Astrocyte (in vitro differentiated cells and primary cell): ENCODE measurements around the gene VIPR2. TPM values are rescaled to one million over a fixed set of nuclear protein-coding genes. Genes with fewer than 3 reads are reported as not detected.

Experiments
- DNase-seq: peaks from one replicate; pipeline ENCODE4 v3.0.0-alpha.2; 2010; ENCODE audit warnings: low read depth
- FAIRE-seq: peaks from 2 replicates; lab custom pipeline; 2011; peaks lifted over from hg19 to GRCh38; lab: Jason Lieb, UNC
- H2AFZ ChIP-seq: 2 replicates; pipeline ENCODE4 v1.6.0; 2012; ENCODE audit warnings: low read depth, low read length, inconsistent platforms
- H3K27ac ChIP-seq: 2 replicates; pipeline ENCODE4 v1.5.1; 2011; ENCODE audit warnings: low read depth, low read length, inconsistent platforms
- H3K27me3 ChIP-seq: 2 replicates; pipeline ENCODE4 v1.6.0; 2011; ENCODE audit warnings: low read length, inconsistent platforms; ENCODE audit not compliant: insufficient read depth
- H3K36me3 ChIP-seq: 2 replicates; pipeline ENCODE4 v1.5.1; 2011; ENCODE audit warnings: low read length, inconsistent platforms; ENCODE audit not compliant: insufficient read depth
- H3K4me1 ChIP-seq: 2 replicates; pipeline ENCODE4 v1.5.1; 2011; ENCODE audit warnings: low read length, inconsistent platforms; ENCODE audit not compliant: insufficient read depth
- H3K4me2 ChIP-seq: 2 replicates; pipeline ENCODE4 v1.6.0; 2012; ENCODE audit warnings: low read length, inconsistent platforms
- H3K4me3 ChIP-seq: 2 replicates; pipeline ENCODE4 v1.5.1; 2011; ENCODE audit warnings: low read depth, mild to moderate bottlenecking, low read length, inconsistent platforms; ENCODE audit not compliant: insufficient read depth
- H3K79me2 ChIP-seq: 2 replicates; pipeline ENCODE4 v1.6.0; 2012; ENCODE audit warnings: mild to moderate bottlenecking, low read length, inconsistent platforms; ENCODE audit not compliant: insufficient read depth
- H3K9ac ChIP-seq: 2 replicates; pipeline ENCODE4 v1.6.0; 2012; ENCODE audit warnings: mild to moderate bottlenecking, low read length, inconsistent platforms
- H3K9me3 ChIP-seq: 2 replicates; pipeline ENCODE4 v1.5.1; 2012; ENCODE audit warnings: low read depth, mild to moderate bottlenecking, low read length, inconsistent platforms; ENCODE audit not compliant: insufficient read depth
- H4K20me1 ChIP-seq: 2 replicates; pipeline ENCODE4 v1.6.0; 2012; ENCODE audit warnings: low read length, inconsistent platforms; ENCODE audit not compliant: insufficient read depth
- H3K27ac Mint-ChIP-seq: one replicate; pipeline ENCODE4 v1.8.0; 2021; ENCODE audit warnings: mild to moderate bottlenecking, mixed read lengths; ENCODE audit not compliant: unreplicated experiment
- H3K27me3 Mint-ChIP-seq: one replicate; pipeline ENCODE4 v1.8.0; 2021; ENCODE audit warnings: low read depth, mixed read lengths; ENCODE audit not compliant: unreplicated experiment
- H3K36me3 Mint-ChIP-seq: one replicate; pipeline ENCODE4 v1.8.0; 2021; ENCODE audit warnings: low read depth, mixed read lengths; ENCODE audit not compliant: unreplicated experiment
- H3K4me1 Mint-ChIP-seq: one replicate; pipeline ENCODE4 v1.8.0; 2021; ENCODE audit warnings: low read depth, mixed read lengths; ENCODE audit not compliant: unreplicated experiment
- H3K4me3 Mint-ChIP-seq: one replicate; pipeline ENCODE4 v1.8.0; 2021; ENCODE audit warnings: mild to moderate bottlenecking, moderate library complexity, mixed read lengths; ENCODE audit not compliant: unreplicated experiment
- H3K9me3 Mint-ChIP-seq: one replicate; pipeline ENCODE4 v1.8.0; 2021; ENCODE audit warnings: mild to moderate bottlenecking, mixed read lengths; ENCODE audit not compliant: unreplicated experiment
- CTCF ChIP-seq: IDR thresholded peaks from 2 replicates; pipeline ENCODE4 v1.5.1; 2011; ENCODE audit warnings: low read depth, mild to moderate bottlenecking, inconsistent platforms, low read length, moderate library complexity; ENCODE audit not compliant: insufficient read depth
- EZH2 ChIP-seq: IDR thresholded peaks from 2 replicates; pipeline ENCODE4 v1.6.1; 2012; ENCODE audit warnings: mild to moderate bottlenecking, low read length, inconsistent platforms; ENCODE audit not compliant: insufficient read depth
- total RNA-seq: library from RNA; stranded (reverse); gene quantifications from 2 replicates; pipeline ENCODE4 v1.2.1, GENCODE V29; 2021

Gene VIPR2
- total RNA-seq, 1 donor from 2014 or later, result 0.68 TPM

DNA sequence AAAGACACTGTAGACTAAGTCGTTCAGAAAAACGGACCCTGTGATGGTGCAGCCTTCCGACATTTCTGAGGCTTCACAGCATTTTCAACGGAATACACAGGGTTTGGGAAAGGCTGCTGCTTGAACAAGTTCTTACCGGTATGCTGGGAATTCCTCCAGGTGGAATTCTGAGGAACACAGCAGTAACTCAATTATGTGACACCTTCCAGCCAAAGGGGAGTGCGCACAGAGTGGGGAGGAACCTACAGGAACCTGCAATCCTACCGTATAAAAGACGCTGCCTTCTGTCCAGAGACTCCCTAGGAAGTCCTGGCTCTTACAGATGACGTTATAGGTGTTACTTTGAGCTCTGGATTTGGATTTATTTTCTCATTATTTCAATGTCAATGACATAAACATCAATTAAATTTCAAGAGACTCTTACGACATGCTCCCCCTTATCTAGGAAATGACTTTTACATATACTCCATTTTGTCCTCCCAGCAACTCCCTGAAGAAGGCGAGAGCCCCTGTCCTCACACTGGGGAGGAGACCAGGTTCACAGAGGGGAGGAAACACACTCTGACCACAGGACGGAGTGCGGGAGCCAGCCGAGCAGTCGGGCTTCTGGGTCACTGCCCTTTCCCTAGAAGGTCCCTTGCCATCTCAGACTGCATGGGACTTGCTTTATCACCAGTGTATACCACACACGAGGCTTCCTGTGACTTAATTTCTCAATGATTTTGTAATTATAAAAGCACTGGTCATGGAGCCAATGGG lies 27.9 kb downstream of the VIPR2 start:
- Histone ChIP-seq H3K4me2 (no peak overlapping the region), H3K27me3 (peaks cover 2% of the 10 kb centered on the region), H3K9ac (no peak overlapping the region), H2AFZ (no peak overlapping the region), H3K4me3 (no peak overlapping the region), H3K27ac (no peak overlapping the region), H3K79me2 (no peaks in the 10 kb centered on the region), H3K9me3 (no peaks in the 10 kb centered on the region), H3K4me1 (no peaks in the 10 kb centered on the region), H3K36me3 (no peaks in the 10 kb centered on the region), H4K20me1 (no peaks in the 10 kb centered on the region)
- DNase-seq, result no peak
- no peaks in the 10 kb centered on the region for H3K4me1 Mint-ChIP-seq
- no peak for FAIRE-seq
- no peak for TF ChIP-seq EZH2
- no peak for TF ChIP-seq CTCF
- H3K27ac Mint-ChIP-seq, result no peak overlapping the region
- H3K27me3 Mint-ChIP-seq, result peaks cover 41% of the 10 kb centered on the region
- H3K9me3 Mint-ChIP-seq, result no peaks in the 10 kb centered on the region
- H3K4me3 Mint-ChIP-seq, result no peak overlapping the region
- no peaks in the 10 kb centered on the region for H3K36me3 Mint-ChIP-seq

- Histone ChIP-seq H3K9ac (no peak overlapping the region), H3K36me3 (no peaks in the 10 kb centered on the region)
- DNase-seq, result no peak
Observed at GRCh38 chr7:159115601-159116501, 28.8 kb downstream of the VIPR2 start.

More at GRCh38 chr7:159115601-159116501, 28.8 kb downstream of the VIPR2 start:
- no peak overlapping the region for H2AFZ ChIP-seq
- no peaks in the 10 kb centered on the region for H3K4me1 ChIP-seq
- Mint-ChIP-seq H3K4me1 (no peaks in the 10 kb centered on the region), H3K36me3 (no peaks in the 10 kb centered on the region), H3K9me3 (no peaks in the 10 kb centered on the region), H3K27ac (no peak overlapping the region), H3K4me3 (no peak overlapping the region), H3K27me3 (peaks cover 41% of the 10 kb centered on the region)
- no peaks in the 10 kb centered on the region for H3K79me2 ChIP-seq
- no peak overlapping the region for H3K4me2 ChIP-seq
- TF ChIP-seq EZH2, result no peak
- no peak for TF ChIP-seq CTCF
- H3K27me3 ChIP-seq, result peaks cover 2% of the 10 kb centered on the region
- no peak overlapping the region for H3K4me3 ChIP-seq
- H3K9me3 ChIP-seq, result no peaks in the 10 kb centered on the region
- no peaks in the 10 kb centered on the region for H4K20me1 ChIP-seq
- no peak overlapping the region for H3K27ac ChIP-seq
- FAIRE-seq, result no peak
